AG10803 (cell line): Measurements from ENCODE around the gene OR2H1.
"Not testable (repeated sequence)": the region's sequence is repeated elsewhere in the genome, so short reads cannot be mapped to it uniquely, and the experiment has no call there.

ENCODE experiments used
- DNase-seq: peaks from one replicate; pipeline ENCODE4 v3.0.0; 2010; ENCODE audit warnings: low read depth
- H3K4me3 ChIP-seq: 2 replicates; pipeline ENCODE4 v1.5.1; 2011; ENCODE audit warnings: mild to moderate bottlenecking, low read length, control low read depth
- TF ChIP-seq, protein P1 (sequence below): conservative IDR thresholded peaks from 2 replicates; pipeline ENCODE4 v1.5.1; 2011; ENCODE audit warnings: mild to moderate bottlenecking, low read length, control low read depth, inconsistent platforms

OR2H1 gene

DNA sequence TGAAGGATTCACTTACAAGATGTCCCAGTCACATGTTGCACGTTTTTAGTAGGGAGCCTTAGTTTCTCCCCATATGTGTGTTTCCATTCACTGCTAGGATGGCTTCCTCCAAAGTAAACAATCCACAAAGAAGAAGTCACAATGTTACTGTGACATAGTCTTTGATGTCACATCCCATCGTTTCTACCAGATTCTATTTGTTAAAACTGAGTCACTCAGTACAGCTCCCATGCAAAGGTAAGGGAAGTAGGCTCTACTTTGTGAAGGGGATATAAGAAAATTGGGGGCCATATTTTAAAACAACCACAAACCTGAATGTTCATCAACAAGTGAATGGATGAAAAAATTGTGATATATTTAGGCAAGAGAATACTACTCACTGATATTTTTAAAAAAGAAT, at the start of gene OR2H1, which contains the start of gene OR11A1:
TSS of gene OR2H1 (plus strand) at position 185 of the 400 bp plus-strand sequence. CDS start 4,615 bp downstream, outside the sequence.
TSS of gene OR11A1 (minus strand) at position 101 of the 400 bp plus-strand sequence. CDS start 29,430 bp downstream, outside the sequence.
- no peak within 1 kb of the TSS for H3K4me3 ChIP-seq
- DNase-seq: no peak
- TF ChIP-seq, protein P1, sequence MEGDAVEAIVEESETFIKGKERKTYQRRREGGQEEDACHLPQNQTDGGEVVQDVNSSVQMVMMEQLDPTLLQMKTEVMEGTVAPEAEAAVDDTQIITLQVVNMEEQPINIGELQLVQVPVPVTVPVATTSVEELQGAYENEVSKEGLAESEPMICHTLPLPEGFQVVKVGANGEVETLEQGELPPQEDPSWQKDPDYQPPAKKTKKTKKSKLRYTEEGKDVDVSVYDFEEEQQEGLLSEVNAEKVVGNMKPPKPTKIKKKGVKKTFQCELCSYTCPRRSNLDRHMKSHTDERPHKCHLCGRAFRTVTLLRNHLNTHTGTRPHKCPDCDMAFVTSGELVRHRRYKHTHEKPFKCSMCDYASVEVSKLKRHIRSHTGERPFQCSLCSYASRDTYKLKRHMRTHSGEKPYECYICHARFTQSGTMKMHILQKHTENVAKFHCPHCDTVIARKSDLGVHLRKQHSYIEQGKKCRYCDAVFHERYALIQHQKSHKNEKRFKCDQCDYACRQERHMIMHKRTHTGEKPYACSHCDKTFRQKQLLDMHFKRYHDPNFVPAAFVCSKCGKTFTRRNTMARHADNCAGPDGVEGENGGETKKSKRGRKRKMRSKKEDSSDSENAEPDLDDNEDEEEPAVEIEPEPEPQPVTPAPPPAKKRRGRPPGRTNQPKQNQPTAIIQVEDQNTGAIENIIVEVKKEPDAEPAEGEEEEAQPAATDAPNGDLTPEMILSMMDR: no peak

DNA sequence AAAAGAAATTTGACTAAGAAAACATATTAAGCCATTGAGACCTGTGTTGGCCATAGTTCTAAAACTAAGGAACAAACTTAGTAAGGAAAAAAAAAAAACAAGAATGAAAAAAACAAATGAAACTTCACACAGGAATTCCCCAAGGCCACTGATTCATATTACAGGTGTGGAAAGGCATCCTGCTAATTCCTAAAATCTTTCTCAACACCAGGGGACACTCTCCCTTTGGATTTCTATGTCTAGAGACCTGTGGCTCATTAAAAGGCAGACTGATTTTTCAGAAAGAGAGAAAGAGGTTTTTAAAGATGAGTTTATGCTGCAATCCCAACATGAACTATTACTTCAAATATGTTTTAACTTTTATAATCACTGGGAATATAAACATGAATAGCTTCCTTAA, 42.4 kb upstream of the OR2H1 start, which contains the start of gene OR12D1:
TSS of gene OR12D1 (plus strand) at position 341 of the 400 bp plus-strand sequence.
- TF ChIP-seq, protein P1: no peak
- no peak for DNase-seq
- no peak within 1 kb of the TSS for H3K4me3 ChIP-seq

DNA sequence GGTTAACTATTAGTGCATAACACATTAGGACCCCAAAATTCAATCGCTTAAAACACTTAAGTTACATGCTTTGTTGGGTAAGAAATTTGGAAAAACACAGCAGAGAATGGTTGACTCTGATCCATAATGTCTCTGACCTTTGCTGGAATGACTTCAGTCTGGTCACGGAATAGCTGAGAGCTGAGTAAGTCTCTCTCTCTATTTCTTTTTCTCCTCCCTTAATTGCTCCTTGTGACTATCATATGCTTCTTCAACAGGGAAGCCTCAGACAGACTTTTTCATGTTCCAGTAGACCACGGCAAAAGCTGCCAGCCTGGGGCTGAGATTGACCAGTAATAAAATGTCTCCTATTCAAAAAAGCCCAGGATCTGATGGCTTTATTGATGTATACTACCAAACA, 37.4 kb upstream of the OR2H1 start:
- no peak for DNase-seq
- TF ChIP-seq, protein P1: no peak

DNA sequence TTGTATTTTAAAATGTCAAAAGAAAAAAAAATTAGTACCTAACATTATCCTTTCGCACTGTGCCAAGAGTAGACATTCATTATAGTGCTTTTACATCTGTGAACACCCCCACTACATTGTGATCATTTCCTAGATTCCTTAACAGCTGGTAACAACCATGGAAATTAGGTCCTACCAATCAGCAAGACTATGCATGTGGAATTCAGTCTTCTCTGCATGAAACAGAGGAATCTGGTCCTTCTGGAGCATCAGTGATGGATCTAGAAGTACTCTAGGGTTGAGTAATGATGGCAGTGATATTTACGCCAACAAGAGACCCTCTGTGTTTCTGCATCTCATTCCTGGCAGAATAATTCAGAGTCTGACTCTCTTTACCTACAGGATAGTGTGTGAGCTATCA, 32.8 kb upstream of the OR2H1 start:
- no peak overlapping the region for H3K4me3 ChIP-seq
- DNase-seq: no peak
- TF ChIP-seq, protein P1: no peak

More for the DNA sequence above, 37.4 kb upstream of the OR2H1 start:
- no peak overlapping the region for H3K4me3 ChIP-seq

DNA sequence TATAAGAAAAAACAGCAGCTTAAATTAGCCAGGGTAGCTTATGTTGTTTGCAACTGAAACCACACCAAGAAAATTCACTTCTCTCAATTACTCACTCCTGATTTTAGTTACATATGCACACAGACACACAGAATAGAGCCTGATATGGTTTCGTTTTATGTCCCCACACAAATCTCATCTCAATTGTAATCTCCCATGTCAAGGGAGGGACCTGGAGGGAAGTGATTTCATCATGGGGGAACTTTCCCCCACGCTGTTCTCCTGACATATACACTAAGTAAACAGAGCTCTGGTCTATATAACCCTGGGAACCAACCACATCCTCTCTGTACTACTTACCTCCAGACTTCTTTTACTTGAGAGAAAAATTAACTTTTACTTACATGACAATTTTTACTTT, 32.4 kb upstream of the OR2H1 start:
- H3K4me3 ChIP-seq: no peak overlapping the region
- no peak for DNase-seq
- TF ChIP-seq, protein P1: no peak

DNA sequence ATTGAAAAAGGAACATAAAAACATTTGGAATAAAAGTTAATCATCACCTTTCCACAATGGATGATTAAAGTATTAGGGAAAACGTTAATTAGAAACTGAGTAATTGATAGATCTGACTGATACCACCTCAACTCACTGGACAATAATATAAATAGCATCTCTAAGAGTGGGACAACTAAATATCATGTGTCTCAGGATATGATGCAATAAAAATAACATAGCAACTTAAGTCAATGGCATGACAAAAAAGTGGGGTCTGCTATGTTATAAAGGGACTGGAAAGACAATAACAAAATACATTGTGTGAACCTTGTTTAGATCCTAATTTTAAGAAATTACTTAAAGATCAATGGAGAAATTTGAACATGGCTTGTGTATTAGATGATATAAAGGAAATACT, 31.9 kb upstream of the OR2H1 start:
- TF ChIP-seq, protein P1: no peak
- no peak for DNase-seq
- no peak overlapping the region for H3K4me3 ChIP-seq

DNA sequence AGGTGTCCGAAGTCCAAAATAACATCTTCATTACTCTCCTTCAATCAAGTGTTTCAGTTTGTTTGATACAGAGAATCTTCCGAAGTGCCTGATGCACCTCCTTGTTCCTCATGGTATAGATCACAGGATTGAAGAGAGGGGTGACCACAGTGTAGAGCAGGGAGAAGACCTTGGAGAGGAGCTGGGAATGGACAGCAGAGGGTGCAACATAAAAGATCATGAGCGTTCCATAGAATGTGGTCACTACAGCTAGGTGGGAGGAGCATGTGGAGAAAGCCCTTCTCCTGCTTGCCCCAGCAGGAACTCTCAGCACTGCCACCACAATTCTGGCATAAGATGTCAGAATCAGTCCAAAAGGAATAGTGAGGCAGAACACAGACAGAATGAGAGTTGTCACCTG, 30.3 kb upstream of the OR2H1 start:
- no peak overlapping the region for H3K4me3 ChIP-seq
- no peak for DNase-seq
- TF ChIP-seq, protein P1: no peak

DNA sequence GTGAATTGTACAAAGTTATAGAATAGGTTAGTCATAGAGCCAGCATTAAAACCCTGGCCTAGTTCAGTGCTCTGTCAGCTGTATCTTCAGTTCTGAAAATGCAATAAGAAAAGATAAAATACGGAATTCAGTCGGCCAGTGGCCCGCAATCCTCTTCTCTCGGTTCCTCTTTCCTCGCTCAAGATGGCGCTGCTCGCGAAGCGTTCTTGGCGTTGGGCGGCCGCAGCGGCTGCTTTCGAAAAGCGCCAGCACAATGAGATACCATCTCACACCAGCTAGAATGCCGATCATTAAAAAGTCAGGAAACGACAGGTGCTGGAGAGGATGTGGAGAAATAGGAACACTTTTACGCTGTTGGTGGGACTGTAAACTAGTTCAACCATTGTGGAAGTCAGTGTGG, 20.2 kb upstream of the OR2H1 start:
- H3K4me3 ChIP-seq, DNase-seq: not testable (repeated sequence)
